ENCODE measurements around the gene B3GLCT. TPM values are rescaled to one million over a fixed set of nuclear protein-coding genes. Genes with fewer than 3 reads are reported as not detected.

The B3GLCT gene
- total and polyA plus RNA-seq, 2 donors (not counting 3 experiments of a cell fraction or from before 2014, with no cell fraction given) = 5.2 to 14.6 TPM

- intact Hi-C loops (cut with micrococcal nuclease) (no loop called here), dilution Hi-C loops (cut with MboI; ENCODE audit: extremely low pct_ligation_motif_present, low sequenced_read_pairs) (no loop called here)
- ChIA-PET POLR2A (no interaction called here), CTCF (interaction anchor here (1.0 kb wide), 1 partner anchor 241 kb away, joined by 3 read pairs; no protein-coding TSS in a partner anchor)
- H3K4me3 ChIP-seq (replicated peaks in 1 of 3; ENCODE audit: insufficient read depth in 1 of 3, low read depth in 1 of 3, low read length in 3 of 3) = no peak overlapping the region
- FAIRE-seq = no peak
- H2AFZ ChIP-seq (ENCODE audit: low read depth, low read length) = no peak overlapping the region
- no peak for DNase-seq (ENCODE audit: low read depth, low spot score)
- no peaks in the 10 kb centered on the region for H3K9me1 ChIP-seq (replicated peaks; ENCODE audit: control insufficient read depth, extremely low read depth, insufficient read depth, low read length)
- H3K27ac ChIP-seq (ENCODE audit: insufficient read depth, low read depth, low read length) = no peak overlapping the region
- H3K79me2 ChIP-seq (ENCODE audit: control insufficient read depth, insufficient read depth, low read length) = no peaks in the 10 kb centered on the region
- no peaks in the 10 kb centered on the region for H3K4me1 ChIP-seq (ENCODE audit: control insufficient read depth, extremely low read depth, insufficient read depth, low read length)
- no peak overlapping the region for H3K9ac ChIP-seq (replicated peaks; ENCODE audit: extremely low read depth, insufficient read depth, low read length)
- H3K4me2 ChIP-seq (ENCODE audit: insufficient read depth, low read length) = no peak overlapping the region
- H3K27me3 ChIP-seq (ENCODE audit: control insufficient read depth in 2 of 2, insufficient read depth in 2 of 2, low read length in 2 of 2) = peaks cover 0 to 5% of the 10 kb centered on the region in 2 experiments
- no TSS peak for BruUV-seq (replicated peaks)
- no peak for TF ChIP-seq EZH2 (IDR thresholded peaks at IDR 0.05; ENCODE audit: borderline replicate concordance, low read depth, low read length, severe bottlenecking)
- TF ChIP-seq POLR2A (IDR thresholded peaks at IDR 0.05; ENCODE audit: low read depth, low read length) = no peak
- no peak for TF ChIP-seq MAX (IDR thresholded peaks at IDR 0.05; ENCODE audit: insufficient read depth, insufficient read length)
- no peak for TF ChIP-seq FOS (IDR thresholded peaks at IDR 0.05; ENCODE audit: borderline replicate concordance, insufficient read depth, low read length)
- no peak for TF ChIP-seq POLR2AphosphoS5 (IDR thresholded peaks at IDR 0.05; ENCODE audit: insufficient read depth, low read depth, low read length)
- TF ChIP-seq JUN (IDR thresholded peaks at IDR 0.05; ENCODE audit: borderline replicate concordance, insufficient read depth, insufficient read length, low read depth) = no peak
- no peak for TF ChIP-seq GATA2 (IDR thresholded peaks at IDR 0.05; ENCODE audit: insufficient read depth, insufficient read length, low read depth, low read length)
- no peak for TF ChIP-seq MYC (IDR thresholded peaks at IDR 0.05; ENCODE audit: low read depth, low read length)
- TF ChIP-seq CTCF (IDR thresholded peaks at IDR 0.05; ENCODE audit: extremely low read depth in 1 of 2, insufficient read depth in 1 of 2, low read depth in 1 of 2, low read length in 2 of 2) = no peak
- H3K9me3 ChIP-seq (replicated peaks; ENCODE audit: control insufficient read depth, insufficient read depth, low read length) = no peaks in the 10 kb centered on the region
- H4K20me1 ChIP-seq (replicated peaks; ENCODE audit: control insufficient read depth, extremely low read depth, insufficient read depth, low read length) = no peaks in the 10 kb centered on the region
- H3K36me3 ChIP-seq (ENCODE audit: control insufficient read depth in 2 of 2, extremely low read depth in 1 of 2, insufficient read depth in 2 of 2, low read length in 2 of 2) = no peaks in the 10 kb centered on the region
These were observed 16.8 kb upstream of the B3GLCT start for GRCh38 chr13:31182987-31183386.

Data from endothelial cell of umbilical vein (primary cell).